ENCODE results near the gene NUP210.
A peak's percentile ranks its signal among the peaks of the same experiment; 100 is the strongest.

Gene NUP210

GRCh38 chr3:13394363-13394762, 25.8 kb downstream of the NUP210 start:
- TF ChIP-seq EZH2phosphoT487 (IDR thresholded peaks at IDR 0.05; ENCODE audit: borderline replicate concordance) = no peak
- TF ChIP-seq CTCF (conservative IDR thresholded peaks at IDR 0.05; ENCODE audit: low read length) = no peak
- Histone ChIP-seq H3K9me2 (replicated peaks; ENCODE audit: low read depth, low read length) (no peaks in the 10 kb centered on the region), H3F3A (ENCODE audit: low read depth) (no peaks in the 10 kb centered on the region), H3K4me3 (ENCODE audit: low read length, poor library complexity, severe bottlenecking) (no peak overlapping the region), H3K4me1 (ENCODE audit: insufficient read depth, low read length, poor library complexity, severe bottlenecking) (no peaks in the 10 kb centered on the region), H2AFZ (ENCODE audit: low read length) (no peak overlapping the region), H3K4me2 (ENCODE audit: low read depth, low read length, poor library complexity, severe bottlenecking) (no peak overlapping the region), H3K36me3 (ENCODE audit: insufficient read depth, low read length) (peaks cover 94% of the 10 kb centered on the region), H3K9ac (ENCODE audit: low read depth, low read length, poor library complexity, severe bottlenecking) (no peak overlapping the region), H3K9me3 (ENCODE audit: insufficient read depth, low read depth, low read length) (no peaks in the 10 kb centered on the region), H3K79me2 (ENCODE audit: insufficient read depth, low read length) (peaks cover 9% of the 10 kb centered on the region; the same call in 1 of the 2 replicates), H4K20me1 (ENCODE audit: insufficient read depth, low read length, poor library complexity, severe bottlenecking) (peaks cover 2% of the 10 kb centered on the region), H3K27me3 (ENCODE audit: insufficient read depth, low read length, poor library complexity, severe bottlenecking) (no peaks in the 10 kb centered on the region)

GRCh38 chr3:13393427-13394360, 26.4 kb downstream of the NUP210 start:
- H3K9me2 ChIP-seq (replicated peaks; ENCODE audit: low read depth, low read length) = no peaks in the 10 kb centered on the region
- H3K79me2 ChIP-seq (ENCODE audit: insufficient read depth, low read length) = peaks cover 6% of the 10 kb centered on the region; the same call in 1 of the 2 replicates
- H3K4me3 ChIP-seq (ENCODE audit: low read length, poor library complexity, severe bottlenecking) = no peak overlapping the region
- no peaks in the 10 kb centered on the region for H3K27me3 ChIP-seq (ENCODE audit: insufficient read depth, low read length, poor library complexity, severe bottlenecking)
- H3F3A ChIP-seq (ENCODE audit: low read depth) = no peaks in the 10 kb centered on the region
- H4K20me1 ChIP-seq (ENCODE audit: insufficient read depth, low read length, poor library complexity, severe bottlenecking) = no peaks in the 10 kb centered on the region
- no peak overlapping the region for H3K4me2 ChIP-seq (ENCODE audit: low read depth, low read length, poor library complexity, severe bottlenecking)
- H3K9ac ChIP-seq (ENCODE audit: low read depth, low read length, poor library complexity, severe bottlenecking) = no peak overlapping the region
- no peak overlapping the region for H2AFZ ChIP-seq (ENCODE audit: low read length)
- no peaks in the 10 kb centered on the region for H3K9me3 ChIP-seq (ENCODE audit: insufficient read depth, low read depth, low read length)
- TF ChIP-seq CTCF (conservative IDR thresholded peaks at IDR 0.05; ENCODE audit: low read length) (no peak), EZH2phosphoT487 (IDR thresholded peaks at IDR 0.05; ENCODE audit: borderline replicate concordance) (no peak)
- H3K36me3 ChIP-seq (ENCODE audit: insufficient read depth, low read length) = peaks cover 95% of the 10 kb centered on the region
- H3K4me1 ChIP-seq (ENCODE audit: insufficient read depth, low read length, poor library complexity, severe bottlenecking) = no peaks in the 10 kb centered on the region

GRCh38 chr3:13391308-13391707, 28.8 kb downstream of the NUP210 start:
- TF ChIP-seq EZH2phosphoT487 (IDR thresholded peaks at IDR 0.05; ENCODE audit: borderline replicate concordance) (no peak), CTCF (conservative IDR thresholded peaks at IDR 0.05; ENCODE audit: low read length) (peak; percentile 35)
- H3K9me2 ChIP-seq (replicated peaks; ENCODE audit: low read depth, low read length) = no peaks in the 10 kb centered on the region
- no peaks in the 10 kb centered on the region for H3F3A ChIP-seq (ENCODE audit: low read depth)
- no peaks in the 10 kb centered on the region for H3K79me2 ChIP-seq (ENCODE audit: insufficient read depth, low read length)
- no peaks in the 10 kb centered on the region for H3K27me3 ChIP-seq (ENCODE audit: insufficient read depth, low read length, poor library complexity, severe bottlenecking)
- no peaks in the 10 kb centered on the region for H3K4me1 ChIP-seq (ENCODE audit: insufficient read depth, low read length, poor library complexity, severe bottlenecking)
- no peaks in the 10 kb centered on the region for H3K9me3 ChIP-seq (ENCODE audit: insufficient read depth, low read depth, low read length)
- H3K4me2 ChIP-seq (ENCODE audit: low read depth, low read length, poor library complexity, severe bottlenecking) = no peak overlapping the region
- H3K4me3 ChIP-seq (ENCODE audit: low read length, poor library complexity, severe bottlenecking) = no peak overlapping the region
- H2AFZ ChIP-seq (ENCODE audit: low read length) = no peak overlapping the region
- no peak overlapping the region for H3K9ac ChIP-seq (ENCODE audit: low read depth, low read length, poor library complexity, severe bottlenecking)
- H3K36me3 ChIP-seq (ENCODE audit: insufficient read depth, low read length) = peaks cover 100% of the 10 kb centered on the region
- H4K20me1 ChIP-seq (ENCODE audit: insufficient read depth, low read length, poor library complexity, severe bottlenecking) = no peaks in the 10 kb centered on the region
